ENCODE measurements around the gene GP1BA.
A peak's percentile ranks its signal among the peaks of the same experiment; 100 is the strongest.

Gene GP1BA

DNA sequence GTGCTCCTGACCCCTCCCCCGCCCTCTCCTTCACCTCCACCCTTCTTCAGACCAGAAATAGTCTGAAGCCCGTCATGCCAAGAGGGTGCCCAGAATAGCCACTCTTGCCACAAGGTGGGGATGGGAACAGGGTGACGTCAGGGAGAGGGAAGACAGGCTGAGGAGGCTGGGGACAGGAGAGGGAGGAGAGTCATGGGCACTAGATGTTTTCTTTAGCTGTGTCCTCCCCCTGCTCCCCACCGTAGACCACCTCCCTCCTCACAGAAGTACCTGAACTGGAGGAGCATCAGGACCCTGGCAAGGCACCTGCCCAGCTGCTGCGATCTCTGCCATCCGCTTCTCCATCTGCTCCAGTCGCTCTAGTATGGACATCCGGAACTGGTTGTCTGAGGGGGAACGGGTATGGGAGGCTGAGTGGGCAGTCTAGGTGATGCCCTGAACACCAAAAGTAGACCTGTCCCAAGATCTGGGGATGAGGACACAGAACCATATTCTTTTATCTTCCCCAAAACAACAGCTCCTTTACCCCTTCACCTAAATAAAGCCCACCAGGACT lies 42.1 kb downstream of the GP1BA start:
- no peak for DNase-seq (ENCODE audit: low read depth)

DNA sequence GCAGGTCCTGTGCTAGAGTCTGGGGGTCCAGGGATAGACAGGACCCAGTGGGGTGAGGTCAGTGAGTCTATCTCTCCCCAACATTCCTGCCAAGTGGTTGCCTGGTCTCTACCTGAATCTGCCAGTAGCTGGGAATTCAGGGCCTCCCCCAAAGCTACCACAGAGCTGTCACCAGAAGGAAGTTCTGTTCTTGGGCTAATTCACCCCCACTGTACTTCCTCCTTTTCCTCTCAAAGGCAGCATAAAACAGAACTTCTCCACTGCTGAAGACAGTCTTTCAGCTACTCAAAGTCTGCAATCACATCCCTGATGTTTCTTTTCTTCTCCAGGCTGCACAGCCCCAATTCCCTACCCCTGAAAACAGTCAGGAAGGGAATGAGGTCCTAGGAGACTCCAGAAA lies 46.6 kb downstream of the GP1BA start:
- no peak for DNase-seq (ENCODE audit: low read depth)

DNA sequence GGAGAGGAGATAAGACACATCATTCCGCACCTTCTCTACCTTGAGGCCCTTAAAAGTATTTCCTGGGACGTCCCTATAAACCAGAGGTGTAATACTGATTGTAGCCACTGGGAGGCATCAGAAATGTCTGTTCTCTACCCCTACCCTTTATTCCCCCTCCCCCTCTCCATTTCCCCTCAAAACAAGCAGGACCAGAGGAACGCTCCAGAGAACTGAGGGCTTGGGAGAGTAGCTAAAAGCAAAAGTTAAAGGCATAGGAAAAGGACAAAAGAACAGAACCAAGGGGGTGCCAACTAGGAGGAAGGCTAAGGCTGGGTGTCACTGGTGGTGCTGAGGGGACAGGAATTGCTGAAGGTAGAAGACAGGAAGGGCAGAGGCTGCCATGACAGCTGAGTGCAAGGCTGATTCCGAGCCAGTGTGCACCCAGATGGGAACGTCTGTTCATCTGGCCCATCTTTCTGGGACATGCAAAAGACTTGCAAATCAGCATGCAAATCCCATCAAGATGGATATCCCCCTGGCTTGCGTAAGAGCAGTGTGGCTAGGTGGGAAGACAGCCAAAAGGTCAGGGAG lies 48.7 kb downstream of the GP1BA start:
- DNase-seq (ENCODE audit: low read depth), result peak; percentile 17

DNA sequence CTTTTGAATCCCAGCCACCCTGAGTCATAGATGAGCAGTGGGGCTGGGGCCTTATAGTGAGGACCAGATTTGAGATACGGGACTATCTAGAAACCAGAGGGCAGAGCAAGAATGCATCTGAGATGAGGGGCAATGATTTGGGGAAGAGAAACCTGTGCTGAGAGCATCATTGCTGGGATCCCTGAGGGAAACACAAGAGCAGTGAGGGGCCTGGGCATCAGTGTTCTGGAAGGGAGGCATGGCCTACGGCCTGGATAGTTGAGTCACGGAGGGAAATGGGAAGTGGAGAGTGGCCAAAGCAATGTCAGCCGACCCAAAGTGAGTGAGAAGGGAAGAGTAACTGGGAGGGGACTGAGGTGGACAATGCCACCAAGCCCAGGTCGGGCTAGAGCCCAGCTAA lies 50.2 kb downstream of the GP1BA start:
- no peak for DNase-seq (ENCODE audit: low read depth)
